Activated T-helper 2 cell treated with anti-CD3 and anti-CD28 coated beads, Interferon-gamma antibody, Interleukin-2, Interleukin-4, amounts not matched to agents 10 μg/mL and 5 μg/mL and 100 μg/mL, durations not matched to agents 14 hours and 24 hours and 36 hours (primary cell): ENCODE measurements around the gene MBOAT2. TPM values are rescaled to one million over a fixed set of nuclear protein-coding genes. Genes with fewer than 3 reads are reported as not detected.

Experiments
- total RNA-seq: library from RNA; stranded (reverse); gene quantifications from 2 replicates; pipeline ENCODE4 v1.2.3, GENCODE V29; 2022

MBOAT2 gene
- total RNA-seq, 1 donor from 2014 or later = 6.0 TPM

Other genes starting within 250 kb of the MBOAT2 start
- 24.7 and 26.1 TPM in 2 replicates for gene KIDINS220, start 166.1 kb downstream of the MBOAT2 start, total RNA-seq
- 0.74 and 0.96 TPM in 2 replicates for gene ASAP2, start 203.1 kb upstream of the MBOAT2 start, total RNA-seq